CD4-positive, alpha-beta T cell treated with Interferon alpha-2 for 1 hour (primary cell): ENCODE results near the gene BTBD10.
"Not testable (repeated sequence)": the region's sequence is repeated elsewhere in the genome, so short reads cannot be mapped to it uniquely, and the experiment has no call there.

ENCODE experiments used
- DNase-seq, 2 donors: peaks; one replicate each; pipeline ENCODE4 v3.0.0-alpha.2; 2020 to 2022

Gene BTBD10

DNA sequence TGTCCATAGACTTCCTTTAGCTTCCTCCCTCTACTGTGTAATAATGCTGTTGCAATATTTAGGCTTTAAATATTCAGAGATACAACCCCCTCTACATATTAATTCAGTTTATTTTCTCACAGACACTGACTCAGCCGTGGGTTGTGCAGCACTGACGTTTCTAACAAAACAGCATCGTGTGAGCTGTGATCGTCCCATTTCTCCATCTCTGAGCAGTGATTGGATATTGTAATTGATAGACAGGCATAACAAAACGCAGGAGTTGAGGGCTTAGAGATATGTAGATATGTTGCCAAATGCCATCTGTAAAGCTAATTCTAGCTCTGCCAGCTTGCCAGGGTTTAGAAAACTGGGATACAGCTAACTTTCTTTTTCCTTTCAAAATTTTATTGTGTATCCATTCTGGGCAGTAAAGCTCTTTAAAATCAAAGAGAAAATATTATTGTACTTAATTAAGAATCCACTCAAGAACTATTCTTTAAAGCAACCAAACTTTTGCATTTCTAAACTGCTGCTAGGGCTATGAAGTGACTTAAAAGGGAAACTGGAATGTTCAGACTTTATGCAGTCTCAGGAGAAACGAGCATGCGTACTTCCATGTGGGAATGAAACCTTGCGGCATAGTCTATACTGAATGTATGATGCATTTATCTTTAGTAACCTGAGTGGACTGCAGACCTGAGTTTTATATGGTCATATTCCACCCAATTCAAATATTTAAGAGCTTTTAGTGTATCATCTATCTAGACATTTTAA is 22.7 kb downstream of the BTBD10 start:
- no peak for DNase-seq

GRCh38 chr11:13438291-13438690 is 24.7 kb downstream of the BTBD10 start:
- no peak for DNase-seq

DNA sequence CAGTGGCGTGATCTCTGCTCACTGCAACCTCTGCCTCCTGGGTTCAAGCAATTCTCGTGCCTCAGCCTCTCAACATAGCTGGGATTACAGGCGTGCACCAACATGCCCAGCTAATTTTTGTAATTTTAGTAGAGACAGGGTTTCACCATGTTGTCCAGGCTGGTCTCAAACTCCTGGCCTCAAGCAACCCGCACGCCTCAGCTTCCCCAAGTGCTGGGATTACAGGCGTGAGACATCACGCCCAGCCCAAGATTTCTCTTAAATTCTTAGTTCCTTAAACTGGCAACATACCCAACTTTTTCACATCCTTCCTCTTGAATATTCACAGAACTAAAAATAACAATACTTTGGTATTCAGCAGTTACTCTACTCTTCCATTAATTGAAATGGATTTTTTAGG is 26.2 kb downstream of the BTBD10 start:
- not testable (repeated sequence) for DNase-seq

DNA sequence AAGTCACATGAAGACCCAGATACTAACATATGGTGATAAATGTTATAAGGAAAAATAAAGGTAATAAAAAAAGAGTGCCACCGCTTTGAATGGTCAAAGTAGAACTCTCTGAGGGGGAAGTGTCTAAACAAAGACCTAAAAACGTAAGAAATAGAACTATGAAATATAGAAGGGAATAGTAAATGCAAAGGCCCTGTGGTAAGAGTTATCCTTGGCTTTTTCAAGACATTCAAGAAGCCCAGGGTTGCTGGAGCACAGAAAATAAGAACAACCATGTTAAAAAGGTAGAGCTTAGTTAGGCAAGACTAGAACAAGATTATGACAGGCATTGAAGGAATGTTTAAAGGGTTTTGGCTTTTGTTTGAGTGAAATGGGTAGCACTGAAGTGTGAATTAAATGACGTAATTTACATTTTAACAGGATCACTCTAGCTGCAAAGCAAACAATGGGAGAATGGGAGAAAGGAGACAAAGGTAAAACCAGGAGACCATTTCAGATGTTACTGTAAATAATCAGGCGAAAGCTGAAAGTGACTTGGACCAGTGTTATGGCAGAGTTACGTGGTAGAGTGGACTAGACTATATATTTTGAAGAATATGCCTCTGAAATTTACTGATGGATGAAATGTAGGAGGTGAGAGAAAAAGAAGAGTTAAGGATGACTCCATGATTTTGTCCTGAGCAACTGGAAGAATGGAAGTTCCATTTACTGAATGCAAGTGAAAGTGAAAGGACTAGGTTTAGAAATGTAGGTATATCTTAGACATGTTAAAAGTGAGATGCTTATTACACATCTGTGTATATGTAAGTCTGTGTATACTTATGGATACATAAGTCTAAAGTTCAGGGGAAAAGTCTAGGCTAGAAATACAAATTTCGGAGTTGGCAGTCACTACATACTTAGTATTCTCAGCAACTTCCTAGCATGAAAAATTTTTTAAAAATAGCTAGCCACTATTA is 28.5 kb downstream of the BTBD10 start:
- no peak for DNase-seq

- no peak for DNase-seq
Measured at GRCh38 chr11:13433437-13433836, 29.6 kb downstream of the BTBD10 start.

DNA sequence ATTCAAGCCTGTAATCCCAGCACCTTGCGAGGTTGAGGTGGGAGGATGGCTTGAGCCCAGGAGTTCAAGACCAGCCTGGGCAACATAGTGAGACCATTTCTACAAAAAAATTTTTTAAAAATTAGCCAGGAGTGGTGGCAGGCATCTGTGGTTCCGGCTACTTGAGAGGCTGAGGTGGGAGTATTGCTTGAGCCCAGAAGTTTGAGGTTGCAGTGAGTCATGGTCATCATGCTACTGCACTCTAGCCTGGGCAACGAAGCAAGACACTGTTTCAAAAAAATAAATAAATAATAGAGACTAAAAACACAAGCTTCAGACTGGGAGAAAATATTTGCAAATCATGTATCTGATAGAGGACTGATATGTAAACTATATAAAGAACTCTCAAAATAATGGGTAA is 33.2 kb downstream of the BTBD10 start:
- DNase-seq: no peak

- DNase-seq: no peak
Measured at GRCh38 chr11:13429288-13429687, 33.7 kb downstream of the BTBD10 start.

GRCh38 chr11:13427440-13427839 is 35.6 kb downstream of the BTBD10 start:
- DNase-seq: no peak

DNA sequence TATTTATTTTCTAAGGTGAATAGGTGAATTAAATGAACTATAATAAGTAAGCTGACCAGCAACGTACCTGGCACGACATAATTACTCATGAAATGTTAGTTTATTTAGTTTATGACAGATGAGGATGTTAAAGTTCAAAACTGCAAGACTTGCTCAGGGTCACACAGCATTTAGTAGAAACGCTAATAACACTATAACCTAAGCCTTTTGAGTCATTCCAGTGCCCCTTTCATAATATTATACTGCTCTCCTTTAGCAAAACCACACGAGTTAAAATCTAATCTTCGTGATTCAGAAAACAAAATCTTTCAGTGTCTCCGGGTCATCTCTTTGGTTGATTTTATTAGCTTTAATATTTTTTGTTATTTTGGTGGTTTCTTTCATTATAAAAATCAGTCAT is 39.6 kb downstream of the BTBD10 start:
- no peak for DNase-seq

- no peak for DNase-seq
Measured at GRCh38 chr11:13421561-13421960, 41.5 kb downstream of the BTBD10 start.

DNA sequence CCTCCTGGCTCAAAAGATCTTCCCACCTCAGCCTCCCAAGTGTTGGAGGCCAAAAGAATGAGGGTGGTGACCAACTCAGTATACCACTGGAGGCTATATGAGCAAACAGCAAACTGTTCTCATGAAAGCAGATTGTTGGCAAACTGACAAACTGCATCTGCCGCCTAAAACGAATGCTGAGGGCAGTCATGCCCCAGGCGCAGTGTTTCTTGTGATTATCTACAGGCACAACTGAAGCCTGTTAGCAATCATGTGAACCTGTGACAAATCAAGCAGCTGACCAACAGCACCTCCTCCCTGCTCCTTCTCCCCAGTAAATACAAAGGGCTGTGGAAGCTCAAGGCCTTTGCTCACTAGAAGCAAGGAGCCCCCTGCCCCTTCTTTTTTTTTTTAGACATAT is 47.8 kb downstream of the BTBD10 start:
- DNase-seq: no peak

DNA sequence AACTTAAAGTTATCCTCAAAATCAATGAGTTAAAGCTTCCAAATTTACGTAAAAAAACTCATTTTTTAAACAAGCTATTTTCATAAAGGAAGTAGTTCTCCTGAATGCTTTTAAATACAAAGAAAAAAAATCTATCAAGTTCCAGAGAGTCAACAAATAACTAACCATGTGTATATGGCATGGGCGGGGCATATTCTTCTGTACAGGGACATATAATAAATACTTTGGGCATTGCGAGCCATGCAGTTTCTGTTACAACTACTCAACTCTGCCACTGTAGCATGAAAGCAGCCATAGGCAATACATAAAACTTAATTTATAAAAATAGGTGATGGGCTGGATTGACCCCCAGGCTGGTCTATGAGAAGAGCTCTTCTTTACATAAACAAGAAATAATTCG is 57.8 kb downstream of the BTBD10 start:
- no peak for DNase-seq

- DNase-seq: not testable (repeated sequence)
Measured at GRCh38 chr11:13398335-13398734, 64.7 kb downstream of the BTBD10 start.

DNA sequence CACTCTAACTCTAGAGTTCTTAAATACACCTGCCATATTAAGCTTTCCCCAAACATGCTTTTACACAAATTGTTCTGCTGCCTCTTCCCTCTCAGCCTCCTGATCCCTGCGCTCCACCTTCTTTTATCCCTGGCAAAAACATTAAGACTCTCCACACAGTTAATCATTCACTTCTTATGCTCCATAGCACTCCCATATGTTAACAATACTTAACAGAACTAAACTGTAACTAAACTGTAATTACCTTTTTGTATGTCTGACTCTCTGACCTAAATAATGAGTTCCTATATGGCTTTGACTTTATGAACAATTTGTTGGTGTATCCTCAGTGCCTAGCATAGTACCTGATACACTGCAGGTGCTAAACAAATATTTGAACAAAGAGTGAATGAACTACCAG is 71.8 kb downstream of the BTBD10 start:
- DNase-seq: no peak

DNA sequence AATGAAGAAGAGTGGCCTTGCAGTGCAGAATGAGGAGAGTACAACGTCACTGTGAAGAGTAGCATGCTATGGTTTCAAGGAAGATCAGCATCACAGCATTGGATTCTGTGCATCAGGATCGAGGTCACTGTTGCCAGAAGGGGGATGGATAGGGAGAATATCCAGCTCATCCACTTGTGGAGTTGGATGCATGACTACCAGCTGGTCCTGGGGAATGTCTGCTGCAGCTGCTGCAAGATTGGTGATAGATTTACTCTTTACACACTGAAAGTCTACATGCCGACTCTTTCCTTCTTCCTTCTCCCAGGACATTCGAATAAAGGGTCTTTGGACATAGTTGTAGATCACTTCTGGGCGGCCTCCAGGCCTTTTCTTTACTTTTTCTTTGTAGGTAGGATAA is 74.3 kb downstream of the BTBD10 start:
- DNase-seq: no peak

DNA sequence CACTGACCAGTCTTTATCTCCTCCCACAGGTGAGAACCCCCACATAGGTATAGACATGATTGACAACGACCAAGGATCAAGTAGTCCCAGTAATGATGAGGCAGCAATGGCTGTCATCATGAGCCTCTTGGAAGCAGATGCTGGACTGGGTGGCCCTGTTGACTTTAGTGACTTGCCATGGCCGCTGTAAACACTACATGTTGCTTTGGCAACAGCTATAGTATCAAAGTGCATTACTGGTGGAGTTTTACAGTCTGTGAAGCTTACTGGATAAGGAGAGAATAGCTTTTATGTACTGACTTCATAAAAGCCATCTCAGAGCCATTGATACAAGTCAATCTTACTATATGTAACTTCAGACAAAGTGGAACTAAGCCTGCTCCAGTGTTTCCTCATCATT is 76.5 kb downstream of the BTBD10 start:
- no peak for DNase-seq

DNA sequence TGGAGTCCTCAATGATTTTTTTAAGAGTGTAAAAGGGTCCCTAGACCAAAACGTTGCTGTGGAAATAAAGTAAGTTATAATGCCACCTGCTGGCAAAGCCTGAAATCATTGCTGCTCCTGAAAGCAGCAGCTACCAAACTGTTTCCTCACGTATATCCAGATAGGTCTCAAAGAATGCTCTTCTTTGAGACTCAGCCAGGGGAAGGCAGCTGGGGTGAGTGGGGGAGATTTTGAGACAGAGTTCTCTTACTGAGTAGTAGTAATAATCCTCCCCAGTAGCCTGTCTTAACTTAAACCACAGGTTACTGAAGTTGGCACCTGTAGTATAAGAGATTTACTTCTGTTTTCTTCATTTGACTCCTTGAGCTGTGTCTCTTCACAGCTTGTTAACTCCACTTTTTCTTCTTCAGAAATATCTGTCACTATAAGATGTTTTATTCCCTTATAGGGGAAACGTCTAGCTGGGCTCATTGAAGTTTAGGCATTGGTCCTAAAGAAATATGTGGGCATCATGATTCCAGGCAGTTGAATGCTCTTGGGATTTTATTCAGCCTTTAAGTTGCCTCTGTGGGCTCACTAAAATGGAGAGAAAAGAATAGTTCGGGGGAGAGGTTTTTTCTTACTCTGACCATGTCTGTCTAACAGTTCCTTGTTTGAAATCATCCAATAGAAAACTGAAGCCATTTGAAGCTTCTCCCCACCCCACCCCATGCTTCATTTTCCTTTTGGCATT is 77.9 kb downstream of the BTBD10 start:
- peak in 1 of 2 donors; percentile 38 for DNase-seq

GRCh38 chr11:13382751-13383150 is 80.3 kb downstream of the BTBD10 start:
- no peak for DNase-seq

DNA sequence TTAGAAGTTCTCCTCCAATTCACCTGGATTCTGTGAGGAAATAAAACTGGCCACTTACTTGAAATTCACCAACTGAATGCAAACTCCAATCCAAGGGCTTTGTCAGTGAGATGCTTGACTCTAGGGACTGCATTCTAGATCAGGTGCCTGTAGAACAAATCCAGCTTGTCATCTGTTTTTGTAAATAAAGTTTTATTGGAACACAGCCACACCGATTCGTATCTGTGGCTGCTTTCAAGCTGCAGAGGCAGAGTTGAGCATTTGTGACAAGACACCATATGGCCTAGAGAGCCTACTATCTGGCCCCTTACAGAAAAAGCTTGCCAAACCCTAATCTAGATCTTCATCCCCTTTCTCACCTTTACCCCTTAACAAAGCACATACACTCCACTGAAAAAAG is 82.3 kb downstream of the BTBD10 start:
- DNase-seq: no peak

DNA sequence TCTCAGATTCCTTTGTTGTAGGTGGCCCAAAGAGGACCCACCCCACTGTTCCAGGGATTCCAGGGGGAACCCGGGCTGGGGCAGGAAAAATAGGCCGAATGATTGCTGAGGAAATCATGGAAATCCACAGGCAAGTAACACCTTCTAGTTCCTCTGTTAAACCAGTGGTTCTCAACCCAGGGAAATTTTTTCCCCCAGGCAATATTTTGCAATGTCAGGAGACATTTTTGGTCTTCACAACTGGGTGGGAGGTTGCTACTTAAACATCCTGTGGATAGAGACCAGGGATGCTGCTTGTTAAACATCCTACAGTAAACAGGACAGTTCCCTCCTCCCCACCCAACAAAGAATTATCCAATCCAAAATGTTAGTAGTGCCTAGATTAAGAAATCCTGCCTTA is 84.7 kb downstream of the BTBD10 start:
- DNase-seq: no peak

DNA sequence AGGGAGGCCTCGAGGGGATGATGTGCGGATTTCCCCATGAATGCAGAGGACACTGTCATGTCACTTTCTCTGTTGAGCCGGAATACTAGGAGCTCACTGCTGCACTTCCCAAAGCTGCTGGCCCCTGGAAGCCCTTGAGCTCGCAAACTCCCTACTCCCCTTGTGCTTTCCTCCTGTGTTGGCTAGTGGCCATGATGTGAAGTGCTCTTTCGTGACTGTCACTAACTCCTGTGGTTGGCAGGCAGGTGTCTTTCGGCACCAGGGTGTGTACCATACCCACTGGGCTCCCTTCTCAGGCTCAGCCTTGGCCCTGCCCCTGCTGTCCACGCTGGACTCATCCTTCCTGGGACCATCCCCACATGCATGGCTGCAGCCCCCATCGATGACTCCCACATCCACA is 86.2 kb downstream of the BTBD10 start:
- no peak for DNase-seq

- DNase-seq: no peak
Measured at GRCh38 chr11:13376402-13376801, 86.6 kb downstream of the BTBD10 start.

DNA sequence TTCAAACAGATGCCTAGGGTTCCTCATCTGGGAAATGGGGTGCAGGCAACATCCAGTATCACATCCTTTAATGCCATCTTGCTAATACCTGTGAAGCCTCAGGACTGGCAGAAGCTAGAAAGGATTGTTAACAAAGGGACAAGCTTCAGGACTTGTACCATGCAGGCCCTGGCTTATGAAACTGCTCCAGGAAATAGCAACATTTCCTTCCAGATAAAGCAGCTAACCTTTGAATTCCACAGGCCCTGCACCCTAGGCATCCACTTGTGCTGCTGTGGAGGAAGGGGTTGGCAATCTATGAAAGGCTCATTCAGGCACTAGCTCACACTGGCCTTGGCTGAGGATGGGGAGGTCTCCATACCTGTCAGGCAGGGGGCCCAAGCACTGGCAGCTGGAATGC is 87.2 kb downstream of the BTBD10 start:
- DNase-seq: no peak
